Thyroid gland (tissue), 4 donors: ENCODE measurements around the gene PRSS21. TPM values are rescaled to one million over a fixed set of nuclear protein-coding genes. Genes with fewer than 3 reads are reported as not detected.

ENCODE experiments used
- DNase-seq, 2 donors: peaks; one replicate each; pipeline ENCODE4 v3.0.0-alpha.2; 2019
- H3K27ac ChIP-seq, 3 donors: fragments of 200-600 bp; sonication (generic); 1 replicate in 2 of 3; 2 replicates in 1 of 3; pipeline ENCODE4 v1.5.1; 2016 to 2019; ENCODE audit warnings: mild to moderate bottlenecking in 1 of 3, moderate library complexity in 1 of 3
- H3K27me3 ChIP-seq: fragments of 200-600 bp; sonication (generic); one replicate; pipeline ENCODE4 v1.5.1; 2019
- H3K36me3 ChIP-seq, 2 donors: fragments of 200-600 bp; sonication (generic); one replicate each; pipeline ENCODE4 v1.5.1; 2016 to 2019
- H3K4me1 ChIP-seq, 2 donors: fragments of 200-600 bp; sonication (generic); one replicate each; pipeline ENCODE4 v1.5.1; 2017 to 2019
- H3K4me3 ChIP-seq, 3 donors: fragments of 200-600 bp; sonication (generic); replicated peaks in 1 of 3; 1 replicate in 2 of 3; 2 replicates in 1 of 3; pipeline ENCODE4 v1.5.1; 2016; ENCODE audit warnings: mild to moderate bottlenecking in 1 of 3
- H3K9me3 ChIP-seq: fragments of 200-600 bp; sonication (generic); one replicate; pipeline ENCODE4 v1.5.1; 2017
- POLR2A ChIP-seq, 2 donors: fragments of 450-650 bp; IDR thresholded peaks; one replicate each; pipeline ENCODE4 v1.6.1; 2017; ENCODE audit warnings: antibody characterized with exemption in 2 of 2, mild to moderate bottlenecking in 2 of 2, moderate library complexity in 1 of 2
- WGBS, 2 donors: methylation state at CpG; one replicate each; pipeline ENCODE4 v1.1.5; 2017; 5-methylcytosine and 5-hydroxymethylcytosine counted together
- intact Hi-C: fragments of 100-400 bp; cut with DNase I; formaldehyde crosslinking; loops from one replicate; pipeline ENCODE4 v1.15.1; 2023
- total RNA-seq, 4 donors: library from RNA; depleted of rRNA; stranded (reverse); fragments of >200 nt; gene quantifications; one replicate each; pipeline ENCODE4 v1.2.3, GENCODE V29; 2016
- TF ChIP-seq, protein P1 (sequence below), 6 experiments: fragments of 200-600 bp in 3 of 6; fragments of 450-650 bp in 3 of 6; sonication (generic) in 3 of 6; IDR thresholded peaks; one replicate each; pipeline ENCODE4 v1.5.1; 2016 to 2019; ENCODE audit warnings: antibody characterized with exemption in 6 of 6, mild to moderate bottlenecking in 2 of 6, inconsistent platforms in 1 of 6, moderate library complexity in 1 of 6

Gene PRSS21, protein sequence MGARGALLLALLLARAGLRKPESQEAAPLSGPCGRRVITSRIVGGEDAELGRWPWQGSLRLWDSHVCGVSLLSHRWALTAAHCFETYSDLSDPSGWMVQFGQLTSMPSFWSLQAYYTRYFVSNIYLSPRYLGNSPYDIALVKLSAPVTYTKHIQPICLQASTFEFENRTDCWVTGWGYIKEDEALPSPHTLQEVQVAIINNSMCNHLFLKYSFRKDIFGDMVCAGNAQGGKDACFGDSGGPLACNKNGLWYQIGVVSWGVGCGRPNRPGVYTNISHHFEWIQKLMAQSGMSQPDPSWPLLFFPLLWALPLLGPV
- under 1 TPM in 1 of 4 donors, not detected in 3; 0.56 TPM for total RNA-seq

- no peak within 1 kb of the TSS for H3K27ac ChIP-seq
- 78 to 80% methylated on average over 9 to 20 of the region's 28 CpGs for whole genome bisulfite sequencing, 2 donors
- no peaks in the 10 kb centered on the region for H3K9me3 ChIP-seq
- H3K4me1 ChIP-seq, result no peaks in the 10 kb centered on the region
- TF ChIP-seq POLR2A (IDR thresholded peaks at IDR 0.05), result no peak
- TF ChIP-seq, protein P1, sequence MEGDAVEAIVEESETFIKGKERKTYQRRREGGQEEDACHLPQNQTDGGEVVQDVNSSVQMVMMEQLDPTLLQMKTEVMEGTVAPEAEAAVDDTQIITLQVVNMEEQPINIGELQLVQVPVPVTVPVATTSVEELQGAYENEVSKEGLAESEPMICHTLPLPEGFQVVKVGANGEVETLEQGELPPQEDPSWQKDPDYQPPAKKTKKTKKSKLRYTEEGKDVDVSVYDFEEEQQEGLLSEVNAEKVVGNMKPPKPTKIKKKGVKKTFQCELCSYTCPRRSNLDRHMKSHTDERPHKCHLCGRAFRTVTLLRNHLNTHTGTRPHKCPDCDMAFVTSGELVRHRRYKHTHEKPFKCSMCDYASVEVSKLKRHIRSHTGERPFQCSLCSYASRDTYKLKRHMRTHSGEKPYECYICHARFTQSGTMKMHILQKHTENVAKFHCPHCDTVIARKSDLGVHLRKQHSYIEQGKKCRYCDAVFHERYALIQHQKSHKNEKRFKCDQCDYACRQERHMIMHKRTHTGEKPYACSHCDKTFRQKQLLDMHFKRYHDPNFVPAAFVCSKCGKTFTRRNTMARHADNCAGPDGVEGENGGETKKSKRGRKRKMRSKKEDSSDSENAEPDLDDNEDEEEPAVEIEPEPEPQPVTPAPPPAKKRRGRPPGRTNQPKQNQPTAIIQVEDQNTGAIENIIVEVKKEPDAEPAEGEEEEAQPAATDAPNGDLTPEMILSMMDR (IDR thresholded peaks at IDR 0.05), result no peak
- H3K4me3 ChIP-seq, result no peak within 1 kb of the TSS
- H3K27me3 ChIP-seq, result no peaks in the 10 kb centered on the region
- intact Hi-C loops, result no loop called here
- DNase-seq, result no peak
- H3K36me3 ChIP-seq, result no peaks in the 10 kb centered on the region
Observed at GRCh38 chr16:2816751-2817339, at the start of gene PRSS21. TSS of gene PRSS21 (plus strand) at chr16:2817237. CDS start at chr16:2817269, 32 bp downstream.

DNA sequence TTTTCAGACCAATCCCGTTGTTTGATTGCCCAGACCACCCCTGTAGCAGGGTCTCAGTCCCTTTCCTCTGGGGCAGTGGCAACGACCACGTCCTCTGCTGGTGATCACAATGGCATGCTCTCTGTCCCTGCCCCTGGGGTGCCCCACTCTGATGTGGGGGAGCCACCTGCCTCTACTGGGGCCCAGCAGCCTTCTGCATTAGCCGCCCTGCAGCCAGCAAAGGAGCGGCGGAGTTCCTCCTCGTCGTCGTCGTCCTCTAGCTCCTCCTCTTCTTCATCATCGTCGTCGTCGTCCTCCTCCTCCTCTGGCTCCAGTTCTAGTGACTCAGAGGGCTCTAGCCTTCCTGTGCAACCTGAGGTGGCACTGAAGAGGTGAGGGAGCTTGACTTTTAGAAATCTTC, 49.1 kb upstream of the PRSS21 start:
- H3K36me3 ChIP-seq, result peaks cover 94% of the 10 kb centered on the region in 2 donors
- H3K27me3 ChIP-seq, result no peaks in the 10 kb centered on the region
- H3K27ac ChIP-seq, result no peak overlapping the region
- WGBS, 2 donors, result 70 to 79% methylated on average over 14 of the region's 14 CpGs
- intact Hi-C loops, result no loop called here
- TF ChIP-seq POLR2A (IDR thresholded peaks at IDR 0.05), result no peak
- TF ChIP-seq, protein P1 (IDR thresholded peaks at IDR 0.05), result no peak
- H3K9me3 ChIP-seq, result no peaks in the 10 kb centered on the region
- H3K4me3 ChIP-seq, result no peak overlapping the region
- no peaks in the 10 kb centered on the region for H3K4me1 ChIP-seq
- DNase-seq, result no peak

- peaks cover 87 to 90% of the 10 kb centered on the region in 2 donors for H3K36me3 ChIP-seq
- H3K27me3 ChIP-seq, result no peaks in the 10 kb centered on the region
- H3K4me3 ChIP-seq, result no peak overlapping the region
- 83 to 86% methylated on average over 17 of the region's 17 CpGs for WGBS, 2 donors
- H3K4me1 ChIP-seq, result no peaks in the 10 kb centered on the region
- TF ChIP-seq POLR2A (IDR thresholded peaks at IDR 0.05), result no peak
- TF ChIP-seq, protein P1 (IDR thresholded peaks at IDR 0.05), result no peak
- no peak for DNase-seq
- intact Hi-C loops, result no loop called here
- H3K9me3 ChIP-seq, result no peaks in the 10 kb centered on the region
- H3K27ac ChIP-seq, result no peak overlapping the region
Observed at GRCh38 chr16:2768403-2769089, 48.5 kb upstream of the PRSS21 start.

DNA sequence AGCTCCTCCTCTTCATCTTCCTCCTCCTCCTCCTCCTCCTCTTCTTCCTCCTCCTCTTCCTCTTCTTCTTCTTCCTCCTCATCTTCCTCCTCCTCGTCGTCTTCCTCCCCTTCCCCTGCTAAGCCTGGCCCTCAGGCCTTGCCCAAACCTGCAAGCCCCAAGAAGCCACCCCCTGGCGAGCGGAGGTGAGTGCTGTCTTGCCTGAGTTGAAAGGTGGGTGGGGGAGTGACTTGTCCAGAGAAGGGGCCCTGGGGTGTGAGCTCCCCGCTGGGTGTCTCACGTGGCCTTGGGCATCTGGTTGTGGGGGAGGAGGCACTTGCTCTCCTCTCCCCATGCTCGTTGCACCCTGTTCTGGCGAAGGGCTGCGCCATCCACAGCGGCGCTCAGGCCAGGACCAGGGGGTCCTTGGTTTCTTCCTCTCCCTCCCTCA, 47.9 kb upstream of the PRSS21 start:
- Histone ChIP-seq H3K27ac (no peak overlapping the region), H3K4me1 (no peaks in the 10 kb centered on the region), H3K36me3 (peaks cover 84 to 90% of the 10 kb centered on the region in 2 donors), H3K27me3 (no peaks in the 10 kb centered on the region), H3K4me3 (no peak overlapping the region), H3K9me3 (no peaks in the 10 kb centered on the region)
- intact Hi-C loops, result no loop called here
- DNase-seq, result no peak
- no peak for TF ChIP-seq POLR2A (IDR thresholded peaks at IDR 0.05)
- TF ChIP-seq, protein P1 (IDR thresholded peaks at IDR 0.05), result no peak
- WGBS, 2 donors, result 89 to 92% methylated on average over 11 of the region's 11 CpGs

DNA sequence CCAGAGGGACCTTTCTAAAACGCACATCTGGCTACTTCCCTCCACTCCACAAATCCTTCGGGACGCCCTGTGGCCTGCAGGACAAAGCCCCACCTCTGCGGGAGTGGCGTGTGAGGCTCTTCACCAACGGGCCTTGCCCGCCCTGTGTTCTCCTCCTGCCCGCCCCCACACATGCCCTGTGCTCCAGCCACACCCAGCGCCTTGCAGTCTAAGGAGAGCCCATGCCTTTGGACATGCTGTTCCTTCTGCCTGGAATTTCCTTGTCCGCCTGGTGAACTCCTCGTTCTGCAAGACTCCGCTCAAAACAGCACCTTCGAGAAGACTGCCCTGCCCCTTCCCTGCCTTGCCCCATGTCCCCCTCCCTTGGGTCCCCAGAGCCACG, 47.4 kb upstream of the PRSS21 start:
- H3K4me1 ChIP-seq, result no peaks in the 10 kb centered on the region
- DNase-seq, result no peak
- no peak for TF ChIP-seq POLR2A (IDR thresholded peaks at IDR 0.05)
- TF ChIP-seq, protein P1 (IDR thresholded peaks at IDR 0.05), result no peak
- no peak overlapping the region for H3K4me3 ChIP-seq
- intact Hi-C loops, result no loop called here
- H3K9me3 ChIP-seq, result no peaks in the 10 kb centered on the region
- 81 to 84% methylated on average over 14 of the region's 14 CpGs for WGBS, 2 donors
- no peak overlapping the region for H3K27ac ChIP-seq
- no peaks in the 10 kb centered on the region for H3K27me3 ChIP-seq
- peaks cover 84 to 90% of the 10 kb centered on the region in 2 donors for H3K36me3 ChIP-seq
